Posterior vena cava (tissue), 2 donors: Measurements from ENCODE around the gene SDHB. TPM values are rescaled to one million over a fixed set of nuclear protein-coding genes. Genes with fewer than 3 reads are reported as not detected.
A peak's percentile ranks its signal among the peaks of the same experiment; 100 is the strongest.

ENCODE experiments used
- DNase-seq: peaks from one replicate; pipeline ENCODE4 v3.0.0-alpha.2; 2020; ENCODE audit warnings: low spot score
- intact Hi-C, 2 donors: fragments of 100-400 bp; cut with DNase I; formaldehyde crosslinking; loops; one replicate each; pipeline versions ENCODE4 v1.14.1 to v1.14.2; 2022 to 2023
- total RNA-seq, 2 donors: library from RNA; stranded (reverse); fragmentation: NEBNext Ultra II Directional; extraction: Animal tissue kit (Norgen Biotek cat#: 25700); gene quantifications; one replicate each; pipeline ENCODE4 v1.2.1, GENCODE V29; 2021
- donor health status: DM: yes; HTN: yes; CAD: no.
- donor health status: DM: yes; HTN: yes; CAD: no.

Gene SDHB
- total RNA-seq, 2 donors from 2014 or later, result 77.7 to 80.5 TPM

GRCh38 chr1:17023102-17023501 lies 30.7 kb downstream of the SDHB start:
- DNase-seq, result peak; percentile 22
- intact Hi-C loops, result no loop called here

GRCh38 chr1:17021896-17022295 lies 31.9 kb downstream of the SDHB start:
- DNase-seq, result peak; percentile 47
- intact Hi-C loops, result no loop called here

GRCh38 chr1:17020502-17020901 lies 33.3 kb downstream of the SDHB start:
- intact Hi-C loops, result no loop called here
- DNase-seq, result no peak

GRCh38 chr1:17018849-17019248 lies 35.0 kb downstream of the SDHB start:
- intact Hi-C loops, result no loop called here
- DNase-seq, result peak; percentile 17

- intact Hi-C loops, result no loop called here
- DNase-seq, result peak; percentile 9
These were observed 36.4 kb downstream of the SDHB start for GRCh38 chr1:17017435-17017834.

GRCh38 chr1:17016317-17016661 lies 37.5 kb downstream of the SDHB start:
- intact Hi-C loops, result no loop called here
- DNase-seq, result no peak

GRCh38 chr1:17014671-17015567 lies 38.9 kb downstream of the SDHB start:
- intact Hi-C loops, result no loop called here
- DNase-seq, result no peak

- intact Hi-C loops, result no loop called here
- DNase-seq, result peak; percentile 69
These were observed 40.1 kb downstream of the SDHB start for GRCh38 chr1:17013491-17014320.

GRCh38 chr1:17012775-17013490 lies 40.9 kb downstream of the SDHB start:
- intact Hi-C loops, result no loop called here
- DNase-seq, result peak; percentile 49

GRCh38 chr1:17011439-17012307 lies 42.2 kb downstream of the SDHB start, which contains the start of gene ATP13A2:
Gene ATP13A2, minus strand, starts transcription at chr1:17011928. Its CDS starts 190 bp downstream, at chr1:17011738.
- intact Hi-C loops, result no loop called here
- DNase-seq, result peak; percentile 91

GRCh38 chr1:17011092-17011438 lies 42.8 kb downstream of the SDHB start:
- DNase-seq, result no peak
- intact Hi-C loops, result no loop called here

- intact Hi-C loops, result no loop called here
- DNase-seq, result no peak
These were observed 44.1 kb downstream of the SDHB start for GRCh38 chr1:17009706-17010105.

- intact Hi-C loops, result no loop called here
- DNase-seq, result no peak
These were observed 45.5 kb downstream of the SDHB start for GRCh38 chr1:17008208-17008855.

- DNase-seq, result no peak
- intact Hi-C loops, result no loop called here
These were observed 46.7 kb downstream of the SDHB start for GRCh38 chr1:17007121-17007520.

- DNase-seq, result no peak
- intact Hi-C loops, result no loop called here
These were observed 48.5 kb downstream of the SDHB start for GRCh38 chr1:17005365-17005740.

- no peak for DNase-seq
- intact Hi-C loops, result no loop called here
These were observed 49.1 kb downstream of the SDHB start for GRCh38 chr1:17004466-17005364.

- DNase-seq, result no peak
- intact Hi-C loops, result no loop called here
These were observed 51.3 kb downstream of the SDHB start for GRCh38 chr1:17002524-17002902.
